NK-92 (cell line): Measurements from ENCODE around the gene POFUT1.
"Not testable (repeated sequence)": the region's sequence is repeated elsewhere in the genome, so short reads cannot be mapped to it uniquely, and the experiment has no call there.

ENCODE experiments used
- DNase-seq: peaks from one replicate; lab custom pipeline; 2025; ENCODE audit not compliant: unreplicated experiment; lab: John Stamatoyannopoulos, UW

The POFUT1 gene

GRCh38 chr20:32271620-32272019, 63.9 kb downstream of the POFUT1 start:
- no peak for DNase-seq

DNA sequence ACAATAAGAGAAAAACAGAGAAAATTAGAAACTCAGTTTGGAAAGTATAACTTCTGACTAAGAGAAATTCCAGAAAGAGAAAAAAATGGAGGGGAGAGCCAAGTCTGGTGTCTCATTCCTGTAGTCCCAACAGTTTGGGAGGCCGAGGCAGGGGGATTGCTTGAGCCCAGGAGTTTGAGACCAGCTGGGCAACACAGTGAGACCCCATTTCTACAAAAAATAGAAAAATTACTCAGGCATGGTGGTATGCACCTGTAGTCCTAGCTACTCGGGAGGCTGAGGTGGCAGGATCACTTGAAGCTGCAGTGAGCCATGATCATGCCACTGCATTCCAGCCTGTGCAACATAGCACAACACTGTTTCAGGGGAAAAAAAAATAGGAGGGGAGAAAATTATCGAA, 66.7 kb downstream of the POFUT1 start:
- no peak for DNase-seq

DNA sequence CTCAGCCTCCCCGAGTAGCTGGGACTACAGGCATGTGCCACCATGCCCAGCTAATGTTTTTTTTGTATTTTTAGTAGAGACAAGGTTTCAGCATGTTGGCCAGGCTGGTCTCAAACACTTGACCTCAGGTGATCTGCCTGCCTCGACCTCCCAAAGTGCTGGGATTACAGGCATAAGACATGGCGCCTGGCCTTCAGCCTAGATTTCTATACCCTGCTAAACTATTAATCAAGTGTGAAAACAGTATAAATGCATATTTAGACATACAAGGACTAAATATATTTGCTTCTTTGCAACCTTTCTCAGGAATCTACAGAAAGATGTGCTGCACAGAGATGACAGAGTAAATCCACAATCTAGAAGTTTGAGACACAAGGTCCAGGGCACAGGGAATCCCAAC, 67.5 kb downstream of the POFUT1 start:
- not testable (repeated sequence) for DNase-seq

DNA sequence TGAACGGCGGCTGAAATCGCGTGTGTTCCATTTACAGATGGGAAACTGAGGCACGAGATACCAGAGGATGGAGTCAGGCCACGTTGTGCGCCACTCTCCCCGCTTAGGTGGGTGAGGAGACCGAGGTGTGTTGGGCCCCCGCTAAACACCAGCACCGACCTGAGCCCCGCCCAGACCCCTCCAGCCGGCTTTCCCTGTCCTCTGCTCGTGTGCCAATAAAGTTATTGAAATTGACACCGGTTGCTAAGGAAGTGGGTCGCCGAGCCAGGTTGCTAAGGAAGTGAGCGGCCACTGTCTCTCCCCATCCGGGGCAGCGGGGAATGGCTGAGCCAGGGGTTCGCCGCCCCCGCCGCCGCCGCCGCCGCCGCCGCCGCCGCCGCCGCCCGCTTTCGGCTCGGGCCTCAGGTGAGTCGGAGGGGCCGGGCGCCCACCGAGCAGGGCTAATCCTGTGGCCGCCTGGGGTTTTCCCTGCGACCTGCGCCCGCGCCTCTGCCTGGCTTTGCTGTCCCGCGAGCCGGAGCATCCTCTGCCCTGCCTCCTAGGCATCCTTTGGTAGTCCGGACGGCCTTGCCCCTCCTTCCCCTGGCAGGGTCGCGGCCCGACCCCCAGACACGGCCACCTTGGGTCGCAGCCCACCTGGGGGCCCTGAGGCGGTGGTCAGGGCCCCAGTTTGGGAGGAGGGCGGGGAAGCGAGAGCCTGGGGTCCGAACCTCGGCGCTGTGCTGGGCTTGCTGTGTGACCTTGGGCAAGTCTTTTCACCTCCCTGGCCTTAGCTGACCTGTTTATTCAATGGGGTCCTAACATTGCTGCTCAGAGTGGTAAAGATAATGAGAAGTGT, 69.9 kb downstream of the POFUT1 start, which contains the start of gene KIF3B:
Gene KIF3B, plus strand, starts transcription at position 291 of the 838 bp plus-strand sequence. CDS start 32,127 bp downstream, outside the sequence.
- no peak for DNase-seq

- no peak for DNase-seq
Measured at GRCh38 chr20:32278199-32278643, 70.5 kb downstream of the POFUT1 start.

- no peak for DNase-seq
Measured at GRCh38 chr20:32281711-32282110, 74.0 kb downstream of the POFUT1 start.

GRCh38 chr20:32282461-32282860, 74.8 kb downstream of the POFUT1 start:
- DNase-seq = no peak

- no peak for DNase-seq
Measured at GRCh38 chr20:32285082-32285620, 77.5 kb downstream of the POFUT1 start.

GRCh38 chr20:32285621-32286371, 78.1 kb downstream of the POFUT1 start:
- no peak for DNase-seq

- no peak for DNase-seq
Measured at GRCh38 chr20:32287231-32287638, 79.6 kb downstream of the POFUT1 start.
